HEK293T (cell line): Measurements from ENCODE around the gene STRN3.

ENCODE experiments used
- CTCF ChIA-PET: fragments of 350-600 bp; formaldehyde crosslinking; extraction: SDS; loops from one replicate; lab custom pipeline; 2021; ENCODE audit warnings: antibody characterized with exemption, inconsistent platforms; lab: Yijun Ruan, JAX
- POLR2A ChIA-PET: fragments of 350-600 bp; formaldehyde crosslinking; extraction: SDS; loops from one replicate; lab custom pipeline; 2020; ENCODE audit warnings: antibody characterized with exemption, inconsistent platforms; lab: Yijun Ruan, JAX
- DNase-seq: peaks from one replicate; pipeline ENCODE4 v3.0.0; 2012; ENCODE audit warnings: mixed read lengths; ENCODE audit errors: extremely low spot score
- ARNT ChIP-seq: fragments of 450-650 bp; IDR thresholded peaks from 2 replicates; pipeline ENCODE4 v1.6.1; 2017; ENCODE audit warnings: mild to moderate bottlenecking
- BHLHE40 ChIP-seq: fragments of 450-650 bp; IDR thresholded peaks from 2 replicates; pipeline ENCODE4 v1.6.1; 2016; ENCODE audit warnings: mild to moderate bottlenecking, moderate library complexity, borderline replicate concordance
- CTBP1 ChIP-seq: fragments of 450-650 bp; IDR thresholded peaks from 2 replicates; pipeline ENCODE4 v1.6.1; 2016; ENCODE audit warnings: borderline replicate concordance
- ELF4 ChIP-seq: fragments of 450-650 bp; IDR thresholded peaks from 2 replicates; pipeline ENCODE4 v1.6.1; 2017; ENCODE audit warnings: antibody characterized with exemption
- FOXA1 ChIP-seq: fragments of 450-650 bp; IDR thresholded peaks from 2 replicates; pipeline ENCODE4 v1.6.1; 2016; ENCODE audit warnings: mild to moderate bottlenecking
- FOXK2 ChIP-seq: fragments of 450-650 bp; IDR thresholded peaks from 2 replicates; pipeline ENCODE4 v1.6.1; 2016; ENCODE audit warnings: mild to moderate bottlenecking
- FOXM1 ChIP-seq: fragments of 450-650 bp; IDR thresholded peaks from 2 replicates; pipeline ENCODE4 v1.6.1; 2017; ENCODE audit warnings: mild to moderate bottlenecking, borderline replicate concordance
- HDGF ChIP-seq: fragments of 450-650 bp; IDR thresholded peaks from 2 replicates; pipeline ENCODE4 v1.6.1; 2017; ENCODE audit warnings: antibody characterized with exemption, borderline replicate concordance
- L3MBTL2 ChIP-seq: fragments of 450-650 bp; conservative IDR thresholded peaks from 2 replicates; pipeline ENCODE4 v1.6.1; 2016; ENCODE audit warnings: mild to moderate bottlenecking
- LEF1 ChIP-seq: fragments of 450-650 bp; IDR thresholded peaks from 2 replicates; pipeline ENCODE4 v1.6.1; 2017; ENCODE audit warnings: mild to moderate bottlenecking, borderline replicate concordance
- NFRKB ChIP-seq: fragments of 450-650 bp; IDR thresholded peaks from 2 replicates; pipeline ENCODE4 v1.6.1; 2016; ENCODE audit warnings: mild to moderate bottlenecking, moderate library complexity
- SP1 ChIP-seq: fragments of 450-650 bp; IDR thresholded peaks from 2 replicates; pipeline ENCODE4 v1.6.1; 2017
- SUZ12 ChIP-seq: fragments of 450-650 bp; IDR thresholded peaks from 2 replicates; pipeline ENCODE4 v1.6.1; 2016; ENCODE audit warnings: mild to moderate bottlenecking
- TARDBP ChIP-seq: fragments of 450-650 bp; IDR thresholded peaks from 2 replicates; pipeline ENCODE4 v1.6.1; 2016
- ZNF384 ChIP-seq: fragments of 450-650 bp; IDR thresholded peaks from 2 replicates; pipeline ENCODE4 v1.6.1; 2016
- TF ChIP-seq, protein P1 (sequence below): fragments of 450-650 bp; IDR thresholded peaks from 2 replicates; pipeline ENCODE4 v1.6.1; 2016

Gene STRN3

GRCh38 chr14:30869551-30870155, 156.5 kb downstream of the STRN3 start:
- ChIA-PET POLR2A (no interaction called here), CTCF (no interaction called here)
- no peak for TF ChIP-seq SP1
- no peak for TF ChIP-seq TARDBP
- TF ChIP-seq LEF1 = no peak
- TF ChIP-seq SUZ12 = no peak
- TF ChIP-seq ZNF384 = no peak
- TF ChIP-seq ARNT = no peak
- TF ChIP-seq FOXK2 = no peak
- TF ChIP-seq NFRKB = no peak
- no peak for TF ChIP-seq HDGF
- TF ChIP-seq, protein P1, sequence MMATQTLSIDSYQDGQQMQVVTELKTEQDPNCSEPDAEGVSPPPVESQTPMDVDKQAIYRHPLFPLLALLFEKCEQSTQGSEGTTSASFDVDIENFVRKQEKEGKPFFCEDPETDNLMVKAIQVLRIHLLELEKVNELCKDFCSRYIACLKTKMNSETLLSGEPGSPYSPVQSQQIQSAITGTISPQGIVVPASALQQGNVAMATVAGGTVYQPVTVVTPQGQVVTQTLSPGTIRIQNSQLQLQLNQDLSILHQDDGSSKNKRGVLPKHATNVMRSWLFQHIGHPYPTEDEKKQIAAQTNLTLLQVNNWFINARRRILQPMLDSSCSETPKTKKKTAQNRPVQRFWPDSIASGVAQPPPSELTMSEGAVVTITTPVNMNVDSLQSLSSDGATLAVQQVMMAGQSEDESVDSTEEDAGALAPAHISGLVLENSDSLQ = no peak
- TF ChIP-seq CTBP1 = no peak
- no peak for TF ChIP-seq L3MBTL2
- no peak for TF ChIP-seq BHLHE40
- TF ChIP-seq ELF4 = no peak
- TF ChIP-seq FOXM1 = no peak
- no peak for TF ChIP-seq FOXA1
- no peak for DNase-seq

DNA sequence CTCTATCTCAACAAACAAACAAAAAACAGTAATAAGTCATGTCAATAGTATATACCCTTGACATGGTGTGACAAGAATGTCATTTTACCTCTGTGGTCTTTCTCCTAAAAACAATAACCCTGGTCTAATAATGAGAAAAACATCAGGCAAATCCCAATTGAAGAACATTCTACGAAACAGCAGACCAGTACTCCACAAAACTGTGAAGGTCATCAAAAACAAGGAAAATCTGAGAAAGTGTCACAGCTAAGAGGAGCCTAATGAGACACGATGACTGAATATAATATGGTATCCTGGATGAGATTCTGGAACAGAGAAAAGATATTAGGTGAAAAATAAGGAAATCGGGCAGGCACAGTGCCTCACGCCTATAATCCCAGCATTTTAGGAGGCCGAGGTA, 157.4 kb downstream of the STRN3 start:
- TF ChIP-seq ELF4 = no peak
- TF ChIP-seq FOXA1 = no peak
- no peak for TF ChIP-seq TARDBP
- no peak for TF ChIP-seq CTBP1
- no peak for TF ChIP-seq LEF1
- no peak for TF ChIP-seq ZNF384
- TF ChIP-seq, protein P1 = no peak
- TF ChIP-seq NFRKB = no peak
- no peak for TF ChIP-seq FOXK2
- no peak for TF ChIP-seq ARNT
- no peak for TF ChIP-seq SP1
- no peak for TF ChIP-seq BHLHE40
- TF ChIP-seq L3MBTL2 = no peak
- TF ChIP-seq HDGF = no peak
- TF ChIP-seq SUZ12 = no peak
- no peak for TF ChIP-seq FOXM1
- no peak for DNase-seq
- POLR2A ChIA-PET = no interaction called here
- CTCF ChIA-PET = no interaction called here

GRCh38 chr14:30864934-30865333, 161.2 kb downstream of the STRN3 start:
- CTCF ChIA-PET = no interaction called here
- no peak for DNase-seq
- POLR2A ChIA-PET = no interaction called here
- TF ChIP-seq LEF1 = no peak
- no peak for TF ChIP-seq FOXM1
- TF ChIP-seq ELF4 = no peak
- no peak for TF ChIP-seq BHLHE40
- no peak for TF ChIP-seq CTBP1
- TF ChIP-seq FOXA1 = no peak

DNA sequence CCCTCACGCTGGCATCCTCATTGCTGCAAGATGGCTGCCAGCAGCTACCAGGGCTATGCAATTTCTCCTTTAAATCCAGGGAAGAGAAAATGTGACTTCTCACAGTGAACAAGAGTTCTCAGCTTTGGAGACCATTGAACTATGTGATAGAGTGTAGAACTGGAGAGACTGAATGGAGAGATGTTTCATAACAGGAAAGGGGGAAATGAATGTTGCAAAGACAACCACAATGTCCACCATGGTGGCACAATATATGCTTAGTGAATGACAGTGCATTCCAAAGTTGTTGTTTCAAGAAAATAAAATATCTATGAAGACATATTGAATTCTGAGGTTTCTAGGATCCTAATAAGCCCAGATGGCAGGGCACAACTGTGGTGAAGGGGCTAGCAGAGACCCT, 165.0 kb downstream of the STRN3 start:
- CTCF ChIA-PET = no interaction called here
- POLR2A ChIA-PET = no interaction called here
- no peak for DNase-seq
- TF ChIP-seq HDGF = no peak
- TF ChIP-seq SUZ12 = no peak
- no peak for TF ChIP-seq ZNF384
- no peak for TF ChIP-seq CTBP1
- no peak for TF ChIP-seq BHLHE40
- no peak for TF ChIP-seq ELF4
- no peak for TF ChIP-seq NFRKB
- TF ChIP-seq FOXA1 = no peak
- TF ChIP-seq ARNT = no peak
- no peak for TF ChIP-seq FOXK2
- TF ChIP-seq, protein P1 = no peak
- no peak for TF ChIP-seq TARDBP
- no peak for TF ChIP-seq LEF1
- TF ChIP-seq FOXM1 = no peak
- TF ChIP-seq SP1 = no peak

DNA sequence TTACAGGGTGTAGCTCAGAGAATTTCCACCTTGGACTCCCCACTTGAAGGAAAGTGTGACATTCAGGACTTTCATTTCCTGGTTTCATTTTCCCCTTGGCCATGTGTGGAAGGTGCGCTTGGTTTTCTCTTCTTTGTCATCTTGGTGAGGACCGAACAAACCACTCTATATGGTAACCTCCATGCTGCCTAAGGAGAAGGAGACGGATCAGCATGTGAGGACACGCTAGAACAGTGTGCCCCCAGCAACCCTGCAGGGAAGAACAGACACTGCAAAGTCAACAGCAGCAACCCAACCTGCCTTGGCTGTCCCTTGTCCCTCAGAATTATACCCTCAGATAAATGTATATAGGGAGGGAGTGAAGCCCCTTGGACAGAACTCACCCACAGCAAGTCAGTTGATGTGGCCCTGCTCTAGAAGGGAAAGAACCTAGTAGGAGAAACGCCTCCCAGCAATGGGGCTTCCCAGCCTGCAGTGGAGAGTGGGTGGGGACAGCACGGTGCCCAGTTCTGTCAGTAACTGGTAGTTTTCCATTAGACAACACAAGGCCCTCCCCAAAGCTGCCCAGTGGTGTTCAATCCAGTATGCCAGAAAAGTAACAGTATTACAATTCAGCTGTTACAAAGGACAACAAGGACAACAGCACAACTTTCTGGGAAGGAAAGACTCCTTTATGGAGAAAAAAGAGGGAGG, 170.7 kb downstream of the STRN3 start:
- ChIA-PET POLR2A (no interaction called here), CTCF (interaction anchor here (0.6 kb wide), 1 partner anchor 74 kb away, joined by 3 read pairs; no protein-coding TSS in a partner anchor)
- TF ChIP-seq, protein P1 = no peak
- TF ChIP-seq SUZ12 = no peak
- TF ChIP-seq LEF1 = no peak
- TF ChIP-seq NFRKB = no peak
- TF ChIP-seq HDGF = no peak
- TF ChIP-seq BHLHE40 = no peak
- no peak for TF ChIP-seq ELF4
- DNase-seq = no peak

- DNase-seq = no peak
- no peak for TF ChIP-seq SUZ12
- no peak for TF ChIP-seq BHLHE40
- TF ChIP-seq FOXK2 = no peak
- TF ChIP-seq ZNF384 = no peak
- no peak for TF ChIP-seq FOXM1
- no peak for TF ChIP-seq FOXA1
- TF ChIP-seq, protein P1 = no peak
- TF ChIP-seq L3MBTL2 = no peak
- TF ChIP-seq HDGF = no peak
- TF ChIP-seq ELF4 = no peak
- TF ChIP-seq NFRKB = no peak
- no peak for TF ChIP-seq TARDBP
- no peak for TF ChIP-seq LEF1
- no peak for TF ChIP-seq ARNT
- TF ChIP-seq SP1 = no peak
- TF ChIP-seq CTBP1 = no peak
- CTCF ChIA-PET = no interaction called here
- POLR2A ChIA-PET = no interaction called here
These were observed 171.7 kb downstream of the STRN3 start for GRCh38 chr14:30854492-30854891.
